A549 (cell line): ENCODE measurements around the gene MSN. TPM values are rescaled to one million over a fixed set of nuclear protein-coding genes. Genes with fewer than 3 reads are reported as not detected.

Source experiments
- ATAC-seq, 2 experiments: fragments of 200-7000 bp in 1 of 2; fragments of >200 bp in 1 of 2; cut with Nextera tagmentation in 1 of 2; cut with Tn5 transposase in 1 of 2; 3 replicates each; pipeline versions ENCODE4 v1.8.0 to v1.9.1; 2018 to 2020; ENCODE audit warnings: mild to moderate bottlenecking in 1 of 2, moderate library complexity in 1 of 2
- CTCF ChIA-PET: fragments of 300-600 bp; sonication (Branson Sonifier 250); formaldehyde crosslinking; extraction: SDS; loops from one replicate; lab custom pipeline; 2021; ENCODE audit warnings: antibody characterized with exemption, inconsistent platforms; lab: Yijun Ruan, JAX
- POLR2A ChIA-PET: fragments of 350-600 bp; formaldehyde crosslinking; extraction: SDS; loops from one replicate; lab custom pipeline; 2021; ENCODE audit warnings: antibody characterized with exemption, inconsistent platforms; lab: Yijun Ruan, JAX
- DNase-seq, 2 experiments: peaks; one replicate each; pipeline versions ENCODE4 v3.0.0 to v3.0.0-alpha.2; 2011 to 2016; ENCODE audit warnings: low read depth in 1 of 2, low spot score in 1 of 2
- FAIRE-seq: peaks from 2 replicates; lab custom pipeline; 2011; peaks lifted over from hg19 to GRCh38; lab: Jason Lieb, UNC
- H3K27ac ChIP-seq, 2 experiments: fragments of >200 bp; sonication (Bioruptor Twin); formaldehyde crosslinking; 3 replicates each; pipeline ENCODE4 v1.5.1; 2016 to 2017
- H3K4me1 ChIP-seq: fragments of >200 bp; sonication (Bioruptor Twin); formaldehyde crosslinking; 3 replicates; pipeline ENCODE4 v1.6.1; 2016
- H3K4me2 ChIP-seq: fragments of >200 bp; sonication (Bioruptor Twin); formaldehyde crosslinking; 3 replicates; pipeline ENCODE4 v1.6.1; 2016
- H3K4me3 ChIP-seq: fragments of >200 bp; sonication (Bioruptor Twin); formaldehyde crosslinking; 3 replicates; pipeline ENCODE4 v1.5.1; 2016
- H3K9me3 ChIP-seq: fragments of >200 bp; sonication (Bioruptor Twin); formaldehyde crosslinking; 3 replicates; pipeline ENCODE4 v1.6.1; 2016
- BHLHE40 ChIP-seq: IDR thresholded peaks from 2 replicates; pipeline ENCODE4 v1.6.1; 2012; ENCODE audit warnings: low read depth, low read length, inconsistent platforms
- CBX8 ChIP-seq: fragments of 200-600 bp; sonication (generic); IDR thresholded peaks from 2 replicates; pipeline ENCODE4 v1.6.1; 2016
- CEBPB ChIP-seq, 2 experiments: fragments of >200 bp in 1 of 2; sonication (Bioruptor Twin) in 1 of 2; formaldehyde crosslinking in 1 of 2; IDR thresholded peaks; 2 replicates each; pipeline ENCODE4 v1.6.1; 2012 to 2016
- EP300 ChIP-seq, 2 experiments: fragments of >200 bp; sonication (Bioruptor Twin); formaldehyde crosslinking; IDR thresholded peaks; 2 replicates in 1 of 2; 3 replicates in 1 of 2; pipeline ENCODE4 v1.6.1; 2016 to 2017
- ESRRA ChIP-seq: fragments of 150-350 bp; IDR thresholded peaks from 2 replicates; pipeline ENCODE4 v1.6.1; 2014; ENCODE audit warnings: mild to moderate bottlenecking, low read length, borderline replicate concordance
- FOSL2 ChIP-seq, 2 experiments: fragments of 450-650 bp in 1 of 2; fragments of >200 bp in 1 of 2; sonication (Bioruptor Twin) in 1 of 2; formaldehyde crosslinking; IDR thresholded peaks; 2 replicates each; pipeline versions ENCODE4 v1.5.0 to v1.6.1; 2016 to 2020; ENCODE audit warnings: mild to moderate bottlenecking in 1 of 2, moderate library complexity in 1 of 2
- HDAC2 ChIP-seq: fragments of 200-600 bp; sonication (generic); IDR thresholded peaks from 2 replicates; pipeline ENCODE4 v1.6.1; 2016
- JUNB ChIP-seq: fragments of >200 bp; sonication (Bioruptor Twin); formaldehyde crosslinking; IDR thresholded peaks from 2 replicates; pipeline ENCODE4 v1.6.1; 2016
- KDM1A ChIP-seq: fragments of 200-600 bp; sonication (generic); IDR thresholded peaks from 2 replicates; pipeline ENCODE4 v1.6.1; 2016; ENCODE audit warnings: low read depth, mild to moderate bottlenecking
- RCOR1 ChIP-seq: fragments of 150-350 bp; IDR thresholded peaks from 2 replicates; pipeline ENCODE4 v1.6.1; 2014; ENCODE audit warnings: antibody characterized with exemption, low read length, low read depth
- RFX5 ChIP-seq: fragments of 450-650 bp; IDR thresholded peaks from 2 replicates; pipeline ENCODE4 v1.7.1; 2014; ENCODE audit warnings: antibody characterized with exemption, mild to moderate bottlenecking, moderate library complexity
- WGBS: methylation state at CpG from one replicate; pipeline ENCODE4 v1.1.6; 2017; ENCODE audit errors: missing lambda C conversion rate; 5-methylcytosine and 5-hydroxymethylcytosine counted together
- polyA plus RNA-seq, 4 experiments: library from polyadenylated mRNA; depleted of rRNA in 3 of 4; stranded (reverse); fragments of >200 nt; fragmentation: RNase III in 1 of 4; extraction: RNeasy Plus Mini Kit Qiagen cat#74134 plus additional on column Dnase treatment in 1 of 4; gene quantifications; 2 replicates in 3 of 4; 3 replicates in 1 of 4; pipeline ENCODE4 v1.2.3, GENCODE V29; 2011 to 2017
- TF ChIP-seq, protein P1 (sequence below): fragments of >200 bp; sonication (Bioruptor Twin); formaldehyde crosslinking; IDR thresholded peaks from 3 replicates; pipeline ENCODE4 v1.6.1; 2016
- TF ChIP-seq, protein P2 (sequence below): IDR thresholded peaks from 2 replicates; pipeline ENCODE4 v1.6.1; 2012; ENCODE audit warnings: low read depth, borderline replicate concordance
- TF ChIP-seq, protein P3 (sequence below): IDR thresholded peaks from 2 replicates; pipeline ENCODE4 v1.6.1; 2012

The MSN gene
- polyA plus RNA-seq, 2 of the 4 experiments (the other 2 are of a cell fraction), result 269 to 285 TPM

DNA sequence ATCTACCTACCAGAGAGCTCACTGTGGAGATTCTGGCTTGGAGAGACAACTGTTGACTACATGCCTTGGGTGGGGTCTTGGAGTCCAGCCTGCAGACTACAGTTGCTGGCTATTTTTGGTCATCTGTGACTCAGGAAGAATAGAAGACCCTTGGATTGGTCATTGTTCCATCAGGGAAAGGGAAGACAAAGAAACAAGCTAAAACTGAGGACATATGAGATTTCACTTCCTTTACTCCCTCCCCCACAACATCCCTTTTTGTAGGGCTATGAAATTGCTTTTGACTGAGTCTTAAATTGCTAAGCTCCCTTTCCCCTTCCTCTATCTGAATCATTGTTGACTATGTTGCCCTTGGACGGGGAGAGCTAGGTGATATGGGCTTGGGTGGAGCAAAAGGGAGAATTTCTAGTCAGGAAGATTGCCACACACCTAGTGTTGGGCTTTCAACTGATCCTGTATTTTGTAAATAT, 11.7 kb downstream of the MSN start:
- Histone ChIP-seq H3K27ac (peak overlapping the region; percentile 86 to 87), H3K4me2 (peak overlapping the region; percentile 88), H3K4me1 (peaks cover 79% of the 10 kb centered on the region), H3K4me3 (no peak overlapping the region; the same call in 2 of the 3 replicates), H3K9me3 (no peaks in the 10 kb centered on the region)
- DNase-seq (peak in 1 of 2 experiments; percentile 62), FAIRE-seq (peak; percentile 88), ATAC-seq (peak; percentile 75)
- TF ChIP-seq, protein P1, sequence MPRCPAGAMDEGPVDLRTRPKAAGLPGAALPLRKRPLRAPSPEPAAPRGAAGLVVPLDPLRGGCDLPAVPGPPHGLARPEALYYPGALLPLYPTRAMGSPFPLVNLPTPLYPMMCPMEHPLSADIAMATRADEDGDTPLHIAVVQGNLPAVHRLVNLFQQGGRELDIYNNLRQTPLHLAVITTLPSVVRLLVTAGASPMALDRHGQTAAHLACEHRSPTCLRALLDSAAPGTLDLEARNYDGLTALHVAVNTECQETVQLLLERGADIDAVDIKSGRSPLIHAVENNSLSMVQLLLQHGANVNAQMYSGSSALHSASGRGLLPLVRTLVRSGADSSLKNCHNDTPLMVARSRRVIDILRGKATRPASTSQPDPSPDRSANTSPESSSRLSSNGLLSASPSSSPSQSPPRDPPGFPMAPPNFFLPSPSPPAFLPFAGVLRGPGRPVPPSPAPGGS, result no peak
- TF ChIP-seq CEBPB (IDR thresholded peaks at IDR 0.05) (peak; percentile 40 to 57; a peak in 3 of 4 replicates), FOSL2 (IDR thresholded peaks at IDR 0.05) (peak; percentile 51; the same call in 1 of the 2 replicates), FOSL2 (CRISPR knock-in tag; IDR thresholded peaks at IDR 0.05) (peak; percentile 54; the same call in 1 of the 2 replicates), JUNB (peak; percentile 40; the same call in 1 of the 2 replicates), EP300 (IDR thresholded peaks at IDR 0.05) (0 out of 5 replicates have a peak, but pooled peaks have one; percentile 20)
- WGBS, result 7% methylated on average over 1 of the region's 1 CpG
- ChIA-PET CTCF (interaction anchor here (1.4 to 1.7 kb wide), 2 partner anchors 25 to 27 kb away, joined by 4 to 10 read pairs; no protein-coding TSS in a partner anchor), POLR2A (interaction anchor here (1.0 to 2.0 kb wide), 3 partner anchors 10 to 34 kb away, joined by 3 to 10 read pairs (median 5); no protein-coding TSS in a partner anchor)

DNA sequence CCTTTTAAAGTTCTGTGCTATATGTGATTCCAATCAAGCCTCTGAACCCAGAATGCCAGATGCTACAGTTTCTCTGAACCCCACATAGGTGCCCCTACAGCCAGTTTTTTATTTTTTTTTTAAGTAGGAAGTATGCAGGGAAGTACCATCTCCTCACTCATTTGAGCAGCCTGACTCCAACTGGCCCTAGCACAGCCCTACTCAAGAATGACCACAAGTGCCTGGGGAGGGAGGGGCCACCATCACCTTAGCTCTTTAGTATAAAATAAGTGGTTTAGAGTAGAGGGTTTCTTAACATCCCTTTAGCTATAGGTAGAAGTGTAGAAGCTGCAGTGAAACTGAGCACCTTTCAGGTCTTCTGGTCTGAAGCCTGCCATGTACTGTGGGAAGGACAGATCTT, 14.4 kb downstream of the MSN start:
- Histone ChIP-seq H3K27ac (no peak overlapping the region), H3K4me3 (no peak overlapping the region), H3K4me1 (peaks cover 73% of the 10 kb centered on the region), H3K9me3 (no peaks in the 10 kb centered on the region), H3K4me2 (no peak overlapping the region)
- no peak for TF ChIP-seq HDAC2
- no peak for TF ChIP-seq RCOR1
- no peak for TF ChIP-seq BHLHE40
- TF ChIP-seq KDM1A, result no peak
- CTCF ChIA-PET, result no interaction called here
- POLR2A ChIA-PET, result no interaction called here
- FAIRE-seq, result no peak
- ATAC-seq, result no peak
- no peak for DNase-seq

DNA sequence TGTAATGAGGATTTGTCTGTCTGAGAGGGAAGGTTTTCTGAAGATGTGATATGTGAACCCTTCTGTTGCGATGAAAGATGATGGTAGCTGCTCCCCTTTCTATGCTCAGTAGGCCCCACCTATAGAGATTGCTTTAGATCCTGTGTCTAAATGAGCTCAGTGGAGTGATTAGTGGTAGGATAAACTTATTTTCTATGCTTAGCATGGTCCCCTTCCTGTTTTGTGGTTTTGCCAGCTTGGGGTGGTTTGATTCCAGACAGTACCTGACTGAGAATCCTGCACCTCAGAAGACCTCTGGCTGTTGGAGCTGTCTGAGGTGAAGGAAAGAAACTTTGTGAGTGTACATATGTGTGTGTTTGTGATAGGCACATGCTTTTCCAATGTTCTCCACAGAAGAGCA, 17.7 kb downstream of the MSN start:
- FAIRE-seq, result no peak

DNA sequence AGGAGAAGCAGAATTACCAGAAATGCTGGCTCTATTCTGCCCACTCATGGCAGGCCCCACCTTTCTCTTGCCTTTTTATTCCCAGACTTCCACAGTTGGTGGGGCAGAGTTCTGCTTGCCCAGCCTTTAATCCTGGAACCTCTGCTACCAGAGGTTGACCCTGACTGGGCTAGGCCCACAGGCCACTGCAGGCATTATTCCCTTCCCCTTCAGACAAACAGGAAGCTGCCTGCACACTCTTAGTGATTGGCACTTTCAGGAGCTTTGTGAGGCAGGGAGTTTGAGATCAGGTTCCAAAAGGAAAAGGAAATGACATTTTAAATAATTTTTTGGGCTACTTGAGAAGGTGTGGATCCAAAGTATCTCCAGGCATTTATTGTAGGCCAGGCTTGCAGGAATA, 18.8 kb downstream of the MSN start:
- 0 out of 3 replicates have a peak overlapping the region, but pooled peaks have one; percentile 10 for H3K4me2 ChIP-seq
- FAIRE-seq (no peak), DNase-seq (no peak), ATAC-seq (no peak)
- POLR2A ChIA-PET, result interaction anchor here (1.0 to 1.7 kb wide), 2 partner anchors 19 to 20 kb away, joined by 3 to 4 read pairs; partner anchors contain the start of gene MSN
- no peaks in the 10 kb centered on the region for H3K9me3 ChIP-seq
- H3K27ac ChIP-seq, result peak overlapping the region in 1 of 2 experiments; percentile 56; a peak in 4 of 6 replicates
- TF ChIP-seq BHLHE40, result no peak
- TF ChIP-seq, protein P2, sequence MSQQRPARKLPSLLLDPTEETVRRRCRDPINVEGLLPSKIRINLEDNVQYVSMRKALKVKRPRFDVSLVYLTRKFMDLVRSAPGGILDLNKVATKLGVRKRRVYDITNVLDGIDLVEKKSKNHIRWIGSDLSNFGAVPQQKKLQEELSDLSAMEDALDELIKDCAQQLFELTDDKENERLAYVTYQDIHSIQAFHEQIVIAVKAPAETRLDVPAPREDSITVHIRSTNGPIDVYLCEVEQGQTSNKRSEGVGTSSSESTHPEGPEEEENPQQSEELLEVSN, result no peak
- H3K4me1 ChIP-seq, result peaks cover 70% of the 10 kb centered on the region
- CTCF ChIA-PET, result interaction anchor here (1.2 to 1.7 kb wide), 3 partner anchors 12 to 97 kb away, joined by 3 to 5 read pairs (median 3); no protein-coding TSS in a partner anchor
- H3K4me3 ChIP-seq, result no peak overlapping the region

More for the DNA sequence above, 17.7 kb downstream of the MSN start:
- DNase-seq, result no peak
- TF ChIP-seq CBX8 (no peak), ESRRA (no peak), RFX5 (no peak)
- TF ChIP-seq, protein P3, sequence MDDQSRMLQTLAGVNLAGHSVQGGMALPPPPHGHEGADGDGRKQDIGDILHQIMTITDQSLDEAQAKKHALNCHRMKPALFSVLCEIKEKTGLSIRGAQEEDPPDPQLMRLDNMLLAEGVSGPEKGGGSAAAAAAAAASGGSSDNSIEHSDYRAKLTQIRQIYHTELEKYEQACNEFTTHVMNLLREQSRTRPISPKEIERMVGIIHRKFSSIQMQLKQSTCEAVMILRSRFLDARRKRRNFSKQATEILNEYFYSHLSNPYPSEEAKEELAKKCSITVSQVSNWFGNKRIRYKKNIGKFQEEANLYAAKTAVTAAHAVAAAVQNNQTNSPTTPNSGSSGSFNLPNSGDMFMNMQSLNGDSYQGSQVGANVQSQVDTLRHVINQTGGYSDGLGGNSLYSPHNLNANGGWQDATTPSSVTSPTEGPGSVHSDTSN, result no peak
- WGBS, result 100% methylated on average over 1 of the region's 1 CpG
- Histone ChIP-seq H3K4me2 (no peak overlapping the region), H3K4me3 (no peak overlapping the region), H3K4me1 (peaks cover 73% of the 10 kb centered on the region), H3K9me3 (no peaks in the 10 kb centered on the region), H3K27ac (no peak overlapping the region)
- POLR2A ChIA-PET, result no interaction called here
- CTCF ChIA-PET, result interaction anchor here (1.2 to 1.6 kb wide), 2 partner anchors 20 to 96 kb away, joined by 3 read pairs; no protein-coding TSS in a partner anchor
- no peak for ATAC-seq
